Prostate gland (tissue), 2 donors: ENCODE data around the gene OXLD1. TPM values are rescaled to one million over a fixed set of nuclear protein-coding genes. Genes with fewer than 3 reads are reported as not detected.
"Not testable (repeated sequence)": the region's sequence is repeated elsewhere in the genome, so short reads cannot be mapped to it uniquely, and the experiment has no call there.

Experiments
- DNase-seq: peaks from one replicate; pipeline ENCODE4 v3.0.0-alpha.2; 2019; ENCODE audit warnings: low spot score
- H3K27ac ChIP-seq, 2 donors: fragments of 200-600 bp; sonication (generic); 2 replicates each; pipeline ENCODE4 v1.5.1; 2017 to 2019
- H3K27me3 ChIP-seq: fragments of 200-600 bp; sonication (generic); replicated peaks from 2 replicates; pipeline ENCODE4 v1.5.1; 2019; ENCODE audit not compliant: insufficient read depth
- H3K36me3 ChIP-seq, 2 donors: fragments of 200-600 bp; sonication (generic); 1 replicate in 1 of 2; 2 replicates in 1 of 2; pipeline versions ENCODE4 v1.5.1 to v1.8.1; 2017 to 2019
- H3K4me1 ChIP-seq: fragments of 200-600 bp; sonication (generic); replicated peaks from 2 replicates; pipeline ENCODE4 v1.5.1; 2019
- H3K4me3 ChIP-seq, 2 donors: fragments of 200-600 bp; sonication (generic); 2 replicates each; pipeline ENCODE4 v1.5.1; 2017 to 2019
- H3K9me3 ChIP-seq: fragments of 200-600 bp; sonication (generic); 2 replicates; pipeline ENCODE4 v1.5.1; 2017
- CTCF ChIP-seq, 4 experiments: fragments of 200-600 bp in 2 of 4; fragments of 450-650 bp in 2 of 4; sonication (generic) in 2 of 4; IDR thresholded peaks; 1 replicate in 3 of 4; 2 replicates in 1 of 4; pipeline ENCODE4 v1.5.1; 2016 to 2019; ENCODE audit warnings: antibody characterized with exemption in 4 of 4, mild to moderate bottlenecking in 2 of 4, moderate library complexity in 2 of 4
- POLR2A ChIP-seq: fragments of 450-650 bp; IDR thresholded peaks from one replicate; pipeline ENCODE4 v1.6.1; 2016; ENCODE audit warnings: antibody characterized with exemption, mild to moderate bottlenecking
- POLR2AphosphoS5 ChIP-seq: sonication (generic); formaldehyde crosslinking; IDR thresholded peaks from one replicate; pipeline ENCODE4 v1.6.1; 2017; ENCODE audit warnings: antibody characterized with exemption
- WGBS: methylation state at CpG from one replicate; pipeline ENCODE4 v1.1.5; 2018; 5-methylcytosine and 5-hydroxymethylcytosine counted together
- intact Hi-C: fragments of 100-400 bp; cut with DNase I; formaldehyde crosslinking; loops from one replicate; pipeline ENCODE4 v1.14.2; 2022
- total RNA-seq, 2 donors: library from RNA; depleted of rRNA; stranded (reverse); fragments of >200 nt; gene quantifications; one replicate each; pipeline ENCODE4 v1.1.0, GENCODE V29; 2016

Gene OXLD1
- total RNA-seq, 2 donors from 2014 or later, result 52.5 to 59.2 TPM

- Histone ChIP-seq H3K4me1 (peaks cover 5% of the 10 kb centered on the region), H3K9me3 (no peaks in the 10 kb centered on the region), H3K4me3 (peak overlapping the region in 1 of 2 donors; percentile 90), H3K36me3 (no peaks in the 10 kb centered on the region), H3K27ac (no peak overlapping the region), H3K27me3 (no peaks in the 10 kb centered on the region)
- WGBS, result 90% methylated on average over 5 of the region's 5 CpGs
- no peak for TF ChIP-seq POLR2A
- no peak for TF ChIP-seq CTCF (IDR thresholded peaks at IDR 0.05)
- TF ChIP-seq POLR2AphosphoS5, result no peak
- intact Hi-C loops, result no loop called here
- DNase-seq, result no peak
Measured at GRCh38 chr17:81635431-81635830, 31.0 kb downstream of the OXLD1 start.

GRCh38 chr17:81631482-81631881, 34.9 kb downstream of the OXLD1 start:
- no peak overlapping the region for H3K27ac ChIP-seq
- intact Hi-C loops, result no loop called here
- peaks cover 5% of the 10 kb centered on the region for H3K4me1 ChIP-seq
- H3K4me3 ChIP-seq, result no peak overlapping the region
- DNase-seq, result no peak
- H3K36me3 ChIP-seq, result peaks cover under 1 to 13% of the 10 kb centered on the region in 2 donors
- no peaks in the 10 kb centered on the region for H3K27me3 ChIP-seq
- WGBS, result 75% methylated on average over 7 of the region's 7 CpGs
- H3K9me3 ChIP-seq, result no peaks in the 10 kb centered on the region
- TF ChIP-seq CTCF (IDR thresholded peaks at IDR 0.05) (no peak), POLR2A (no peak), POLR2AphosphoS5 (no peak)

GRCh38 chr17:81630274-81630673, 36.1 kb downstream of the OXLD1 start:
- intact Hi-C loops, result no loop called here
- no peaks in the 10 kb centered on the region for H3K9me3 ChIP-seq
- DNase-seq, result no peak
- H3K4me3 ChIP-seq, result no peak overlapping the region
- H3K4me1 ChIP-seq, result peaks cover under 1% of the 10 kb centered on the region
- 88% methylated on average over 8 of the region's 8 CpGs for WGBS
- TF ChIP-seq CTCF (IDR thresholded peaks at IDR 0.05) (no peak), POLR2AphosphoS5 (no peak), POLR2A (no peak)
- H3K36me3 ChIP-seq, result peaks cover 4 to 19% of the 10 kb centered on the region in 2 donors
- no peak overlapping the region for H3K27ac ChIP-seq
- no peaks in the 10 kb centered on the region for H3K27me3 ChIP-seq

GRCh38 chr17:81621494-81622130, 44.8 kb downstream of the OXLD1 start:
- 80% methylated on average over 11 of the region's 11 CpGs for WGBS
- Histone ChIP-seq H3K36me3 (peaks cover 6 to 22% of the 10 kb centered on the region in 2 donors), H3K4me1 (no peaks in the 10 kb centered on the region), H3K27me3 (no peaks in the 10 kb centered on the region), H3K4me3 (no peak overlapping the region), H3K9me3 (no peaks in the 10 kb centered on the region), H3K27ac (no peak overlapping the region)
- intact Hi-C loops, result no loop called here
- no peak for DNase-seq
- no peak for TF ChIP-seq CTCF (IDR thresholded peaks at IDR 0.05)
- no peak for TF ChIP-seq POLR2A
- no peak for TF ChIP-seq POLR2AphosphoS5

- H3K27ac ChIP-seq, H3K27me3 ChIP-seq, H3K4me1 ChIP-seq, DNase-seq, intact Hi-C loops, H3K9me3 ChIP-seq, H3K36me3 ChIP-seq, H3K4me3 ChIP-seq: not testable (repeated sequence)
- WGBS, result 92% methylated on average over 14 of the region's 36 CpGs
Measured at GRCh38 chr17:81618307-81618706, 48.1 kb downstream of the OXLD1 start.
